Prostate gland (tissue), 2 donors: ENCODE measurements around the gene IFRD2. TPM values are rescaled to one million over a fixed set of nuclear protein-coding genes. Genes with fewer than 3 reads are reported as not detected.
A peak's percentile ranks its signal among the peaks of the same experiment; 100 is the strongest.

Experiments
- DNase-seq: peaks from one replicate; pipeline ENCODE4 v3.0.0-alpha.2; 2019; ENCODE audit warnings: low spot score
- H3K27ac ChIP-seq, 2 donors: fragments of 200-600 bp; sonication (generic); 2 replicates each; pipeline ENCODE4 v1.5.1; 2017 to 2019
- H3K27me3 ChIP-seq: fragments of 200-600 bp; sonication (generic); replicated peaks from 2 replicates; pipeline ENCODE4 v1.5.1; 2019; ENCODE audit not compliant: insufficient read depth
- H3K36me3 ChIP-seq, 2 donors: fragments of 200-600 bp; sonication (generic); 1 replicate in 1 of 2; 2 replicates in 1 of 2; pipeline versions ENCODE4 v1.5.1 to v1.8.1; 2017 to 2019
- H3K4me1 ChIP-seq: fragments of 200-600 bp; sonication (generic); replicated peaks from 2 replicates; pipeline ENCODE4 v1.5.1; 2019
- H3K4me3 ChIP-seq, 2 donors: fragments of 200-600 bp; sonication (generic); 2 replicates each; pipeline ENCODE4 v1.5.1; 2017 to 2019
- H3K9me3 ChIP-seq: fragments of 200-600 bp; sonication (generic); 2 replicates; pipeline ENCODE4 v1.5.1; 2017
- POLR2A ChIP-seq: fragments of 450-650 bp; IDR thresholded peaks from one replicate; pipeline ENCODE4 v1.6.1; 2016; ENCODE audit warnings: antibody characterized with exemption, mild to moderate bottlenecking
- POLR2AphosphoS5 ChIP-seq: sonication (generic); formaldehyde crosslinking; IDR thresholded peaks from one replicate; pipeline ENCODE4 v1.6.1; 2017; ENCODE audit warnings: antibody characterized with exemption
- WGBS: methylation state at CpG from one replicate; pipeline ENCODE4 v1.1.5; 2018; 5-methylcytosine and 5-hydroxymethylcytosine counted together
- intact Hi-C: fragments of 100-400 bp; cut with DNase I; formaldehyde crosslinking; loops from one replicate; pipeline ENCODE4 v1.14.2; 2022
- total RNA-seq, 2 donors: library from RNA; depleted of rRNA; stranded (reverse); fragments of >200 nt; gene quantifications; one replicate each; pipeline ENCODE4 v1.1.0, GENCODE V29; 2016
- TF ChIP-seq, protein P1 (sequence below), 4 experiments: fragments of 200-600 bp in 2 of 4; fragments of 450-650 bp in 2 of 4; sonication (generic) in 2 of 4; IDR thresholded peaks; 1 replicate in 3 of 4; 2 replicates in 1 of 4; pipeline ENCODE4 v1.5.1; 2016 to 2019; ENCODE audit warnings: antibody characterized with exemption in 4 of 4, mild to moderate bottlenecking in 2 of 4, moderate library complexity in 2 of 4

The IFRD2 gene
- total RNA-seq, 2 donors from 2014 or later = 93.0 to 99.9 TPM

DNA sequence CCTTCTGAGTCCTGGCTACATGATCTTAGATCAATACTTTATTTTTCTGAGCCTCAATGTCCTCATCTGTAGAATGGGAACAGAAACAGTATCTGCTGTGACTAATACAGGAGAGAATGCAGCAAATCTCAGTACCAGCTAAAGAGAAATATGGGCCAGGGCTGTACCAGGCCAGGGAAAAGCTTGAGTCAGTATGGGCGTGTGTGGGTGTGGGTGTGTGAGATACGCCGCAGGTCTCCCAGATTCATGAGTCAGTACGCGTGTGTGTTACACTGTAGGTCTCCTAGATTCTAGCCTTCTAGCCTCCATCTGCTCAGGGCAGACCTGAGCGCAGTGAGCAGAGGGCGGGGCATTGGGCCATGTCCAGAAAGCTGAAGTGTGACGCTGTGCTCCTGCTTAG lies 41.0 kb downstream of the IFRD2 start:
- TF ChIP-seq POLR2AphosphoS5 = no peak
- TF ChIP-seq, protein P1, sequence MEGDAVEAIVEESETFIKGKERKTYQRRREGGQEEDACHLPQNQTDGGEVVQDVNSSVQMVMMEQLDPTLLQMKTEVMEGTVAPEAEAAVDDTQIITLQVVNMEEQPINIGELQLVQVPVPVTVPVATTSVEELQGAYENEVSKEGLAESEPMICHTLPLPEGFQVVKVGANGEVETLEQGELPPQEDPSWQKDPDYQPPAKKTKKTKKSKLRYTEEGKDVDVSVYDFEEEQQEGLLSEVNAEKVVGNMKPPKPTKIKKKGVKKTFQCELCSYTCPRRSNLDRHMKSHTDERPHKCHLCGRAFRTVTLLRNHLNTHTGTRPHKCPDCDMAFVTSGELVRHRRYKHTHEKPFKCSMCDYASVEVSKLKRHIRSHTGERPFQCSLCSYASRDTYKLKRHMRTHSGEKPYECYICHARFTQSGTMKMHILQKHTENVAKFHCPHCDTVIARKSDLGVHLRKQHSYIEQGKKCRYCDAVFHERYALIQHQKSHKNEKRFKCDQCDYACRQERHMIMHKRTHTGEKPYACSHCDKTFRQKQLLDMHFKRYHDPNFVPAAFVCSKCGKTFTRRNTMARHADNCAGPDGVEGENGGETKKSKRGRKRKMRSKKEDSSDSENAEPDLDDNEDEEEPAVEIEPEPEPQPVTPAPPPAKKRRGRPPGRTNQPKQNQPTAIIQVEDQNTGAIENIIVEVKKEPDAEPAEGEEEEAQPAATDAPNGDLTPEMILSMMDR (IDR thresholded peaks at IDR 0.05) = no peak
- no peak for TF ChIP-seq POLR2A
- DNase-seq = no peak
- Histone ChIP-seq H3K27ac (no peak overlapping the region), H3K4me3 (no peak overlapping the region), H3K4me1 (peaks cover 4% of the 10 kb centered on the region), H3K27me3 (no peaks in the 10 kb centered on the region), H3K36me3 (peaks cover 1 to 2% of the 10 kb centered on the region in 2 donors), H3K9me3 (no peaks in the 10 kb centered on the region)
- 78% methylated on average over 6 of the region's 8 CpGs for WGBS
- intact Hi-C loops = no loop called here

DNA sequence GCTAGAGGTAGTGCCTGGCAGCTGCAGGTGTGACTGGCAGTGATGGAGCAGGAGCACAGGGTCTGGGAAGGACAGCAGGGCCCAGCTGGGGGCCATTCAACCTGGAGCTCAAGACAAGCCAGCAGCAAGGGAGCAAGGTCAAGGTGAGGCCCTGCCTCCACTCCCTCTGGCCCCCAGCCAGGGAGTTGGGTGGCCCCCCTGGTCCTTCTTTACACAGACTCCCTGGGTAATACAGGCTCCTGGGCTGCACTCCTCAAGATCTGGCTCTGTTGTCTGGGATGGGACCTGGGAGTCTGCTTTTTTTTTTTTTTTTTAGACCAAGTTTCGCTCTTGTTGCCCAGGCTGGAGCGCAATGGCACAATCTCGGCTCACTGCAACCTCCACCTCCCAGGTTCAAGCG lies 41.7 kb downstream of the IFRD2 start:
- intact Hi-C loops = no loop called here

DNA sequence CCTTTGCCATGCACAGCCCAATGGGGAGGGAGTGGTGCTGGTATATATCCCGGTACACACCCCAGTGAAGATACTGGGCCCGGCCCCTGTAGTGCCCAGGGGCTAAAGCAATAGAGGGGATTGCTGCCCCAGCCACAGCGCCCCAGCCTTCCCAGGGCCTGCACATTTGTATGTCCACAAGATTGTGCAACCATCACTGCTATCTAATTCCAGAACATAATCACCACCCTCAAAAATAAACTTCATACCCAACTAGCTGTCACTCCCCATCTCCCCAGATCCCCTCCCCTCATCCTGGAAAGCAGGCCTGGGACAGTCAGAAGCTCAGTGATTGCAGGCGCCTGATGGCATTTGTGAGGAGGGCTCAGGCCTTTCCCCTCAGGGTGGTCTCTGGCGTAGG lies 42.8 kb downstream of the IFRD2 start:
- Histone ChIP-seq H3K36me3 (no peaks in the 10 kb centered on the region), H3K4me1 (peaks cover 4% of the 10 kb centered on the region), H3K27ac (no peak overlapping the region), H3K4me3 (no peak overlapping the region), H3K27me3 (no peaks in the 10 kb centered on the region), H3K9me3 (no peaks in the 10 kb centered on the region)
- intact Hi-C loops = no loop called here
- DNase-seq = no peak
- TF ChIP-seq POLR2A = no peak
- TF ChIP-seq, protein P1 (IDR thresholded peaks at IDR 0.05) = no peak
- no peak for TF ChIP-seq POLR2AphosphoS5
- 86% methylated on average over 5 of the region's 5 CpGs for WGBS

More for the DNA sequence above, 41.7 kb downstream of the IFRD2 start:
- no peaks in the 10 kb centered on the region for H3K27me3 ChIP-seq
- H3K4me3 ChIP-seq = no peak overlapping the region
- TF ChIP-seq POLR2A = no peak
- no peak for TF ChIP-seq POLR2AphosphoS5
- TF ChIP-seq, protein P1 (IDR thresholded peaks at IDR 0.05) = no peak
- H3K4me1 ChIP-seq = peaks cover 4% of the 10 kb centered on the region
- no peak for DNase-seq
- no peak overlapping the region for H3K27ac ChIP-seq
- H3K36me3 ChIP-seq = no peaks in the 10 kb centered on the region
- 95% methylated on average over 4 of the region's 4 CpGs for WGBS
- no peaks in the 10 kb centered on the region for H3K9me3 ChIP-seq

DNA sequence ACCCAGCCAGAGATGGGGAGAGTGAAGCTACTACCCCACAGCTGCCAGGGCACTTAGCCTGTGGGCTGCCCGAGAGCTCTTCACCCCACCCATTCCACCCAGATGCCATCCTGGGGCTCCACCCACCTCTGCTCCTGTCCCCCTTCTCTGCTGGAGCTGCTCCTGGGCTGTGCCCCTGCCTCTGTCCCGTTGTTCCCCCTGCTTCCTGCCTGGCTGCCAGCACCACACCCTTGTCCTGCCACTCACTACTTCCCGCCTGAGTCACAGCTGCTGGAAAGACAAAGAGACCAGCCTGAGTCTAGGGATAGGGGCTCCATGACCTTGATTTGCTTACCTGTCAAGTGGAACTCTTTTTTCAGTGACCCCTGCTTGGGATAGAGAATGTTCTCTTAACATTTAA lies 43.8 kb downstream of the IFRD2 start:
- Histone ChIP-seq H3K4me1 (peaks cover 4% of the 10 kb centered on the region), H3K36me3 (no peaks in the 10 kb centered on the region), H3K9me3 (no peaks in the 10 kb centered on the region), H3K4me3 (no peak overlapping the region), H3K27me3 (no peaks in the 10 kb centered on the region), H3K27ac (no peak overlapping the region)
- intact Hi-C loops = no loop called here
- 25% methylated on average over 3 of the region's 3 CpGs for WGBS
- no peak for DNase-seq
- TF ChIP-seq POLR2AphosphoS5 = peak; percentile 32
- TF ChIP-seq, protein P1 (IDR thresholded peaks at IDR 0.05) = no peak

DNA sequence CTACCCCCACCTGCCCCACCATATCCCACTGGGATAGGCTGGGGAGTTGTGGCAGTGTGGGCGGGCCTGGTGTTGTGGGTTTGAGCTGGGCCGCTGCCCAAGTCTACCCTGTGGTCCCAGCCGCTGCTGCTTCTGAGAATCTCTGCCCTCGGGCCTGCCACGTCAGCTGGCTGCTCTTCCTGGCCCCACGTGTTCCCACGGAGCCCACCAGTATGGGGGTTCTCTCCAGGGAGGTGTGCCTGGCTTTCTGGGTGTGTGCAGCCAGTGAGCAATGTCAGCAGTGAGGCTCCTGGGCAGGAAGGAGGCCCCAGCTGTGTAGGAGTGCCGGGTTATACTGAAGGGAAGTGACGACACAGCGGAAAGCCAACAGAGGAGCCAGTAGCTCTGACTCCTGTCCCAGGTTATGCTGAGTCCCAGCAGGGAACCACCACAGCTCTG lies 45.7 kb downstream of the IFRD2 start:
- no peak overlapping the region for H3K4me3 ChIP-seq
- no peaks in the 10 kb centered on the region for H3K36me3 ChIP-seq
- no peak for TF ChIP-seq POLR2A
- TF ChIP-seq, protein P1 (IDR thresholded peaks at IDR 0.05) = no peak
- TF ChIP-seq POLR2AphosphoS5 = no peak
- DNase-seq = no peak
- no peaks in the 10 kb centered on the region for H3K27me3 ChIP-seq
- H3K9me3 ChIP-seq = no peaks in the 10 kb centered on the region
- WGBS = 22% methylated on average over 8 of the region's 10 CpGs
- H3K4me1 ChIP-seq = peaks cover 4% of the 10 kb centered on the region
- intact Hi-C loops = loop anchor here (1.0 kb wide), 1 partner anchor 19 kb away; no protein-coding TSS in a partner anchor
- H3K27ac ChIP-seq = peak overlapping the region; percentile 62 to 63
